Trophoblast cell (in vitro differentiated cells and primary cell): ENCODE data around the gene ADARB2.
A peak's percentile ranks its signal among the peaks of the same experiment; 100 is the strongest.

Source experiments
- DNase-seq, 2 donors: peaks; one replicate each; pipeline ENCODE4 v3.0.0-alpha.2; 2016
- H2AFZ ChIP-seq: 2 replicates; pipeline ENCODE4 v1.6.1; 2013; ENCODE audit warnings: low read length, moderate library complexity, mild to moderate bottlenecking; ENCODE audit not compliant: insufficient read depth, poor library complexity
- H2AK5ac ChIP-seq: 2 replicates; pipeline ENCODE4 v1.6.1; 2013; ENCODE audit warnings: mild to moderate bottlenecking, low read length
- H2BK120ac ChIP-seq: 2 replicates; pipeline ENCODE4 v1.6.1; 2013; ENCODE audit warnings: low read length, mild to moderate bottlenecking, moderate library complexity; ENCODE audit not compliant: insufficient read depth, poor library complexity
- H2BK12ac ChIP-seq: 2 replicates; pipeline ENCODE4 v1.6.1; 2013; ENCODE audit warnings: mild to moderate bottlenecking, low read length, moderate library complexity
- H2BK5ac ChIP-seq: 2 replicates; pipeline ENCODE4 v1.6.1; 2013; ENCODE audit warnings: low read length, low read depth, moderate library complexity, mild to moderate bottlenecking; ENCODE audit not compliant: poor library complexity
- H3K14ac ChIP-seq: 2 replicates; pipeline ENCODE4 v1.6.1; 2013; ENCODE audit warnings: mild to moderate bottlenecking, low read length
- H3K18ac ChIP-seq: 2 replicates; pipeline ENCODE4 v1.6.1; 2013; ENCODE audit warnings: mild to moderate bottlenecking, low read length
- H3K23ac ChIP-seq: 2 replicates; pipeline ENCODE4 v1.6.1; 2013; ENCODE audit warnings: low read length
- H3K27ac ChIP-seq: 2 replicates; pipeline ENCODE4 v1.5.1; 2013; ENCODE audit warnings: low read depth, mild to moderate bottlenecking, inconsistent platforms, low read length, moderate library complexity
- H3K27me3 ChIP-seq: 2 replicates; pipeline ENCODE4 v1.6.1; 2013; ENCODE audit warnings: inconsistent platforms, mild to moderate bottlenecking, low read length, moderate library complexity; ENCODE audit not compliant: insufficient read depth
- H3K36me3 ChIP-seq, 2 experiments: 1 replicate in 1 of 2; 2 replicates in 1 of 2; pipeline ENCODE4 v1.6.1; 2013; ENCODE audit warnings: low read length in 2 of 2, mild to moderate bottlenecking in 2 of 2, moderate library complexity in 1 of 2; ENCODE audit not compliant: insufficient read depth in 2 of 2, control insufficient read depth in 1 of 2
- H3K4ac ChIP-seq: 2 replicates; pipeline ENCODE4 v1.6.1; 2013; ENCODE audit warnings: low read depth, mild to moderate bottlenecking, low read length, moderate library complexity
- H3K4me1 ChIP-seq, 2 experiments: 1 replicate in 1 of 2; 2 replicates in 1 of 2; pipeline ENCODE4 v1.6.1; 2013; ENCODE audit warnings: low read length in 2 of 2, mild to moderate bottlenecking in 2 of 2, moderate library complexity in 1 of 2; ENCODE audit not compliant: insufficient read depth in 2 of 2, control insufficient read depth in 1 of 2
- H3K4me2 ChIP-seq: 2 replicates; pipeline ENCODE4 v1.6.1; 2013; ENCODE audit warnings: inconsistent platforms, mild to moderate bottlenecking, low read length, moderate library complexity
- H3K4me3 ChIP-seq: 2 replicates; pipeline ENCODE4 v1.5.1; 2013; ENCODE audit warnings: mild to moderate bottlenecking, low read depth, low read length, inconsistent platforms
- H3K79me1 ChIP-seq: one replicate; pipeline ENCODE4 v1.6.1; 2013; ENCODE audit warnings: low read length
- H3K79me2 ChIP-seq: 2 replicates; pipeline ENCODE4 v1.6.1; 2013; ENCODE audit warnings: low read length, mild to moderate bottlenecking; ENCODE audit not compliant: control insufficient read depth, insufficient read depth, poor library complexity
- H3K9ac ChIP-seq: 2 replicates; pipeline ENCODE4 v1.6.1; 2013; ENCODE audit warnings: mild to moderate bottlenecking, low read length
- H3K9me3 ChIP-seq: 2 replicates; pipeline ENCODE4 v1.6.1; 2013; ENCODE audit warnings: low read depth, mild to moderate bottlenecking, control low read depth, inconsistent platforms, low read length; ENCODE audit not compliant: insufficient read depth
- H4K12ac ChIP-seq: 2 replicates; pipeline ENCODE4 v1.6.1; 2013; ENCODE audit warnings: low read depth, mild to moderate bottlenecking, low read length, moderate library complexity
- H4K8ac ChIP-seq: 2 replicates; pipeline ENCODE4 v1.6.1; 2013; ENCODE audit warnings: low read depth, mild to moderate bottlenecking, low read length, moderate library complexity
- H4K91ac ChIP-seq: one replicate; pipeline ENCODE4 v1.6.1; 2013; ENCODE audit warnings: low read depth, mild to moderate bottlenecking, low read length, moderate library complexity
- WGBS: extraction: QIAGEN DNeasy Blood & Tissue Kit; methylation state at CpG from one replicate; pipeline ENCODE4 v1.1.7; 2013; ENCODE audit warnings: missing lambda C conversion rate; ENCODE audit not compliant: insufficient read length, insufficient coverage; ENCODE audit errors: extremely low coverage; 5-methylcytosine and 5-hydroxymethylcytosine counted together

The ADARB2 gene

GRCh38 chr10:1573981-1574380, 163.3 kb downstream of the ADARB2 start:
- H3K18ac ChIP-seq: no peak overlapping the region
- no peaks in the 10 kb centered on the region for H3K36me3 ChIP-seq
- H2BK120ac ChIP-seq: no peak overlapping the region
- H4K8ac ChIP-seq: no peak overlapping the region
- no peaks in the 10 kb centered on the region for H3K79me1 ChIP-seq
- H3K27ac ChIP-seq: no peak overlapping the region
- H4K12ac ChIP-seq: no peak overlapping the region
- no peak overlapping the region for H3K4me2 ChIP-seq
- no peak overlapping the region for H2AFZ ChIP-seq
- H3K4me3 ChIP-seq: no peak overlapping the region
- peaks cover 8% of the 10 kb centered on the region for H3K9me3 ChIP-seq
- no peaks in the 10 kb centered on the region for H3K4me1 ChIP-seq
- no peak overlapping the region for H4K91ac ChIP-seq
- no peak overlapping the region for H2BK5ac ChIP-seq
- no peak overlapping the region for H3K4ac ChIP-seq
- H2AK5ac ChIP-seq: no peak overlapping the region
- H3K9ac ChIP-seq: no peak overlapping the region
- H3K27me3 ChIP-seq: no peaks in the 10 kb centered on the region
- no CpG with 5 or more reads among the region's 12 CpGs for WGBS
- H3K14ac ChIP-seq: no peak overlapping the region
- H3K23ac ChIP-seq: no peak overlapping the region
- H3K79me2 ChIP-seq: no peaks in the 10 kb centered on the region
- DNase-seq: no peak
- H2BK12ac ChIP-seq: no peak overlapping the region

GRCh38 chr10:1573334-1573969, 163.9 kb downstream of the ADARB2 start:
- Histone ChIP-seq H2BK120ac (no peak overlapping the region), H3K79me1 (no peaks in the 10 kb centered on the region), H2BK12ac (no peak overlapping the region), H3K18ac (no peak overlapping the region), H4K8ac (no peak overlapping the region), H3K27ac (no peak overlapping the region), H3K4ac (no peak overlapping the region), H3K14ac (no peak overlapping the region), H4K12ac (no peak overlapping the region), H2AFZ (no peak overlapping the region), H3K9me3 (peaks cover 8% of the 10 kb centered on the region), H3K4me2 (no peak overlapping the region), H3K79me2 (no peaks in the 10 kb centered on the region), H4K91ac (no peak overlapping the region), H3K4me3 (no peak overlapping the region), H2BK5ac (no peak overlapping the region), H3K9ac (no peak overlapping the region), H2AK5ac (no peak overlapping the region), H3K36me3 (no peaks in the 10 kb centered on the region), H3K4me1 (no peaks in the 10 kb centered on the region), H3K27me3 (no peaks in the 10 kb centered on the region), H3K23ac (no peak overlapping the region)
- WGBS: no CpG with 5 or more reads among the region's 14 CpGs
- DNase-seq: no peak

GRCh38 chr10:1572519-1573333, 164.6 kb downstream of the ADARB2 start:
- Histone ChIP-seq H3K27me3 (no peaks in the 10 kb centered on the region), H3K4me1 (no peaks in the 10 kb centered on the region), H3K79me1 (no peaks in the 10 kb centered on the region), H2BK5ac (no peak overlapping the region), H2AK5ac (no peak overlapping the region), H4K91ac (no peak overlapping the region), H3K23ac (no peak overlapping the region), H3K4me3 (no peak overlapping the region), H4K12ac (no peak overlapping the region), H3K79me2 (no peaks in the 10 kb centered on the region), H2AFZ (no peak overlapping the region), H3K9ac (no peak overlapping the region), H3K36me3 (no peaks in the 10 kb centered on the region), H3K18ac (no peak overlapping the region), H3K9me3 (peaks cover 11% of the 10 kb centered on the region), H2BK12ac (no peak overlapping the region), H3K4me2 (no peak overlapping the region), H4K8ac (no peak overlapping the region), H3K27ac (no peak overlapping the region), H3K4ac (no peak overlapping the region), H2BK120ac (no peak overlapping the region), H3K14ac (no peak overlapping the region)
- no CpG with 5 or more reads among the region's 10 CpGs for WGBS
- DNase-seq: no peak

GRCh38 chr10:1571587-1572237, 165.6 kb downstream of the ADARB2 start:
- H2AFZ ChIP-seq: no peak overlapping the region
- no peak for DNase-seq
- H3K27me3 ChIP-seq: no peaks in the 10 kb centered on the region
- no CpG with 5 or more reads among the region's 4 CpGs for WGBS
- no peak overlapping the region for H2BK5ac ChIP-seq
- no peak overlapping the region for H3K4me2 ChIP-seq
- no peak overlapping the region for H3K23ac ChIP-seq
- H3K9ac ChIP-seq: no peak overlapping the region
- no peak overlapping the region for H3K18ac ChIP-seq
- H3K79me2 ChIP-seq: no peaks in the 10 kb centered on the region
- H3K79me1 ChIP-seq: no peaks in the 10 kb centered on the region
- H3K9me3 ChIP-seq: peaks cover 11% of the 10 kb centered on the region
- no peak overlapping the region for H4K91ac ChIP-seq
- H3K4me3 ChIP-seq: peak overlapping the region; percentile 47
- H2AK5ac ChIP-seq: no peak overlapping the region
- no peak overlapping the region for H3K14ac ChIP-seq
- no peak overlapping the region for H4K12ac ChIP-seq
- H4K8ac ChIP-seq: no peak overlapping the region
- no peaks in the 10 kb centered on the region for H3K36me3 ChIP-seq
- no peaks in the 10 kb centered on the region for H3K4me1 ChIP-seq
- no peak overlapping the region for H2BK12ac ChIP-seq
- H3K27ac ChIP-seq: no peak overlapping the region
- no peak overlapping the region for H2BK120ac ChIP-seq
- no peak overlapping the region for H3K4ac ChIP-seq
